Lung (tissue), 12 donors: Measurements from ENCODE around the gene MRPL37. TPM values are rescaled to one million over a fixed set of nuclear protein-coding genes. Genes with fewer than 3 reads are reported as not detected.

Experiments
- ATAC-seq: fragments of 200-7000 bp; cut with Tn5 transposase; one replicate; pipeline ENCODE4 v1.9.1; 2020; ENCODE audit warnings: moderate number of reproducible peaks; ENCODE audit not compliant: insufficient read depth, low FRiP score
- DNase-seq, 3 donors: peaks; one replicate each; pipeline ENCODE4 v3.0.0-alpha.2; 2013 to 2017
- H3K27ac ChIP-seq, 2 donors: one replicate each; pipeline ENCODE4 v1.5.1; 2013; ENCODE audit warnings: mild to moderate bottlenecking in 2 of 2, moderate library complexity in 2 of 2, control low read depth in 1 of 2, inconsistent platforms in 1 of 2, low read depth in 1 of 2, low read length in 1 of 2
- H3K27me3 ChIP-seq, 3 donors: one replicate each; pipeline ENCODE4 v1.5.1; 2013; ENCODE audit warnings: low read length in 2 of 3; ENCODE audit not compliant: control insufficient read depth in 3 of 3, insufficient read depth in 3 of 3
- H3K36me3 ChIP-seq, 4 donors: one replicate each; pipeline ENCODE4 v1.5.1; 2013; ENCODE audit warnings: low read length in 4 of 4, mild to moderate bottlenecking in 1 of 4, moderate library complexity in 1 of 4; ENCODE audit not compliant: control insufficient read depth in 4 of 4, insufficient read depth in 4 of 4
- H3K4me1 ChIP-seq, 5 donors: one replicate each; pipeline ENCODE4 v1.5.1; 2013; ENCODE audit warnings: low read length in 5 of 5, mild to moderate bottlenecking in 2 of 5, moderate library complexity in 1 of 5; ENCODE audit not compliant: control insufficient read depth in 5 of 5, insufficient read depth in 5 of 5
- H3K4me3 ChIP-seq: one replicate; pipeline ENCODE4 v1.5.1; 2013; ENCODE audit warnings: mild to moderate bottlenecking, control low read depth, moderate library complexity
- H3K9ac ChIP-seq, 2 donors: one replicate each; pipeline ENCODE4 v1.5.1; 2013; ENCODE audit warnings: low read length in 2 of 2, control low read depth in 1 of 2; ENCODE audit not compliant: insufficient read depth in 1 of 2
- H3K9me3 ChIP-seq, 4 donors: one replicate each; pipeline ENCODE4 v1.5.1; 2013; ENCODE audit warnings: low read length in 3 of 4, mild to moderate bottlenecking in 1 of 4, moderate library complexity in 1 of 4; ENCODE audit not compliant: control insufficient read depth in 4 of 4, insufficient read depth in 3 of 4
- WGBS, 2 donors: extraction: QIAGEN DNeasy Blood & Tissue Kit; methylation state at CpG; one replicate each; pipeline ENCODE4 v1.1.7; 2013; 5-methylcytosine and 5-hydroxymethylcytosine counted together
- polyA plus RNA-seq, 2 donors: library from polyadenylated mRNA; stranded (reverse); fragments of 200-250 nt; gene quantifications; one replicate each; pipeline ENCODE4 v1.2.1, GENCODE V29; 2013
- total RNA-seq, 2 donors: library from RNA; depleted of rRNA in 1 of 2; stranded (reverse); fragments of >200 nt in 1 of 2; gene quantifications; one replicate each; pipeline ENCODE4 v1.2.1, GENCODE V29; 2014 to 2021
- TF ChIP-seq, protein P1 (sequence below): IDR thresholded peaks from 2 replicates; pipeline ENCODE4 v1.5.1; 2012; ENCODE audit warnings: mild to moderate bottlenecking; ENCODE audit errors: control extremely low read depth, extremely low read depth
- donor health status: control.
- donor health status: control.
- donor health status: Bipolar disorder and iron deficiency.
- donor health status: healthy.
- donor health status: DM: yes; HTN: yes; CAD: no.

Gene MRPL37
- total and polyA plus RNA-seq, 4 donors, result 23.9 to 68.5 (median 39.7) TPM

DNA sequence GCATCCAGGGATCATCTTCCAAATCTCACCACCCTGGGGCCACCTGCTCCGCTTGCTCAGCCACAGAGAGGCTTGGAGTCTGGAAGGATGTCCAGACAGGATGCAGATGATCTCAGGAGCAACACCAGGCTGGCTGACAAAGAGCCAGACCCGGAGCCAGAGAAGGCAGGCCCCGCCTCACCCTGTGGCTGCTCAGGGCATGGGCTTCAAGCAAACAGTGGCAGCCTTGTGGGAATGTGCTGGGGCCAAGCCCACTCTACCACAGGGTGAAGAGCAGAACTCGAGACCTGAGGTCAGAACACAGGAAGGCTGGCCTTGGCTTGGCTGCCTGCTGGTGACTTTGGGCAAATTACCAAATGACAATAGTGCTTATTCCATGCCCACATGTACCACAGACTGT is 45.5 kb downstream of the MRPL37 start:
- Histone ChIP-seq H3K9me3 (no peaks in the 10 kb centered on the region), H3K9ac (no peak overlapping the region), H3K36me3 (peaks cover 0 to 31% (median 18%) of the 10 kb centered on the region in 4 donors), H3K4me3 (no peak overlapping the region), H3K27me3 (no peaks in the 10 kb centered on the region), H3K4me1 (peaks cover 0 to 3% (median 0%) of the 10 kb centered on the region in 5 donors), H3K27ac (no peak overlapping the region)
- 70 to 89% methylated on average over 4 of the region's 4 CpGs for WGBS, 2 donors
- TF ChIP-seq, protein P1, sequence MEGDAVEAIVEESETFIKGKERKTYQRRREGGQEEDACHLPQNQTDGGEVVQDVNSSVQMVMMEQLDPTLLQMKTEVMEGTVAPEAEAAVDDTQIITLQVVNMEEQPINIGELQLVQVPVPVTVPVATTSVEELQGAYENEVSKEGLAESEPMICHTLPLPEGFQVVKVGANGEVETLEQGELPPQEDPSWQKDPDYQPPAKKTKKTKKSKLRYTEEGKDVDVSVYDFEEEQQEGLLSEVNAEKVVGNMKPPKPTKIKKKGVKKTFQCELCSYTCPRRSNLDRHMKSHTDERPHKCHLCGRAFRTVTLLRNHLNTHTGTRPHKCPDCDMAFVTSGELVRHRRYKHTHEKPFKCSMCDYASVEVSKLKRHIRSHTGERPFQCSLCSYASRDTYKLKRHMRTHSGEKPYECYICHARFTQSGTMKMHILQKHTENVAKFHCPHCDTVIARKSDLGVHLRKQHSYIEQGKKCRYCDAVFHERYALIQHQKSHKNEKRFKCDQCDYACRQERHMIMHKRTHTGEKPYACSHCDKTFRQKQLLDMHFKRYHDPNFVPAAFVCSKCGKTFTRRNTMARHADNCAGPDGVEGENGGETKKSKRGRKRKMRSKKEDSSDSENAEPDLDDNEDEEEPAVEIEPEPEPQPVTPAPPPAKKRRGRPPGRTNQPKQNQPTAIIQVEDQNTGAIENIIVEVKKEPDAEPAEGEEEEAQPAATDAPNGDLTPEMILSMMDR, result no peak
- DNase-seq (no peak), ATAC-seq (no peak)

DNA sequence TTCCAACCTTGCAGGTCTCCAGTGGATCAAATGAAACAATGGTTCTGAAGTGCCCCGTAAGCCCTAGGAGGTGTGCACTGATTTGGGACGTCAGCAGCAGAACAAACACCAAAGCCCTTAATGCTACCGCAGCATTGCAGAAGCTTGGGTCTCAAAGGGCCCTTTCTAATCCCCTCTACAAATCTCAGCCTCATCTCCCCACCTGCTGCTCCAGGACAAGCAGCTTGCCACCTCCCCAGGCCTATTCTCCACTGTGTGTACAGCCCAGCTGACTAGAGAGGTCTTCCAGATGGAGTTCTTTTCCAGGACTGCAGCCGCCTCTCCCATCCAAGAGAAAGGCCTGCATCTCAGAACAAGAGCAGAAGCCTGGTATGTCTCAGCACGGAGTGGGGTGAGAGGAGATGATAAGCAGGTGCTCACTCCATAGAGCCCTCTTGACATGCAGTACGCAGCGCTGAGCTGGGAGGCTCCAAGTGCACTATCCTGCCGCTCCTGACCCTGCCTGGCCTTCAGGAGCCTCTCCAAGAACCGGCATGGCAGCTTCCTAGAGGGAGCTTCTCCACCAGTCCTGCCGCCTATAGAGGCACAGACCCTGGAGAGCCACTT is 46.3 kb downstream of the MRPL37 start:
- H3K27me3 ChIP-seq, result no peaks in the 10 kb centered on the region
- TF ChIP-seq, protein P1, result no peak
- no peak overlapping the region for H3K4me3 ChIP-seq
- WGBS, 2 donors, result 87 to 94% methylated on average over 10 of the region's 10 CpGs
- ATAC-seq (no peak), DNase-seq (no peak)
- H3K36me3 ChIP-seq, result peaks cover 0 to 29% (median 21%) of the 10 kb centered on the region in 4 donors
- H3K27ac ChIP-seq, result no peak overlapping the region
- peaks cover 0 to 3% (median 0%) of the 10 kb centered on the region in 5 donors for H3K4me1 ChIP-seq
- no peaks in the 10 kb centered on the region for H3K9me3 ChIP-seq
- H3K9ac ChIP-seq, result no peak overlapping the region

DNA sequence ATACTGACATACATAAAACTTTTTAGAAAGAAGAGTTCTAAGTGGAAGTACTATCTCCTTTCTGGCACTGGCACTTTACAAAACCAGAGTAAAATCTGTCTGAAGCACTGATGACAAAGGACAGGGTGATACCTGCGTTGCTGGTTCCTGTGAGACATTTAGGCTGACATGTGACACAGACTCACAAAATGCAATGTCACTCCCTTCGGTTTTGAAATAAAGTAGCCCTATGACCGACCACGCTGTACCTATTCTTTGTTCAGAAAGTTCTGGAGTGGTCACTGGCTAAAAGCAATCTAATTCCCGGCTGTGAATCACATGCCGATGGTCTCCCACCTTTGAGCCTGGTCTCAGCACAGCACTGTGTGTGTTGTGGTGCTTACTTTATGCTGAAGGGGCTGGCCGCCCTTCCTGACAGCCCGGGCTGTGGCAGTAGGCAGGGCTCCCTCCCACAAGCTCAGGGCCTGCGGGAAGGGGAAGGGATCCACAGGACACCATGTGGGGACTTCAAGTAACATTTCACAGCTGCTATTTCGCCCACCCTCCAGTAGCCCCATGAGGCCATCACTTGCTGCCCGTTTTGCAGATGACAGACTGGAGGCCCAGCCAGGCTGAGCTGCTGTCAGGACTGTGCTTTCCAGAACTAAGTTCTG is 48.0 kb downstream of the MRPL37 start:
- Histone ChIP-seq H3K9ac (no peak overlapping the region), H3K27ac (no peak overlapping the region), H3K4me1 (peaks cover 0 to 3% (median 0%) of the 10 kb centered on the region in 5 donors), H3K36me3 (peaks cover 0 to 25% (median 17%) of the 10 kb centered on the region in 4 donors), H3K27me3 (no peaks in the 10 kb centered on the region), H3K9me3 (no peaks in the 10 kb centered on the region), H3K4me3 (no peak overlapping the region)
- ATAC-seq, result no peak
- no peak for DNase-seq
- TF ChIP-seq, protein P1, result no peak
- WGBS, 2 donors, result 90% methylated on average over 11 of the region's 11 CpGs
